Activated B cell treated with CpG ODN at 0.5 μM for 24 hours (primary cell): ENCODE measurements around the gene MAJIN. TPM values are rescaled to one million over a fixed set of nuclear protein-coding genes. Genes with fewer than 3 reads are reported as not detected.
A peak's percentile ranks its signal among the peaks of the same experiment; 100 is the strongest.

Experiments used
- ATAC-seq: fragments of 200-7000 bp; cut with Tn5 transposase; one replicate; pipeline ENCODE4 v1.10.0; 2021; ENCODE audit warnings: low read depth, mild to moderate bottlenecking, moderate library complexity
- CTCF ChIA-PET: fragments of 350-600 bp; sonication (Branson Sonifier 250); formaldehyde crosslinking; loops from one replicate; lab custom pipeline; 2021; ENCODE audit warnings: antibody characterized with exemption; lab: Charles Lee
- POLR2A ChIA-PET: fragments of 350-600 bp; sonication (Branson Sonifier 250); formaldehyde crosslinking; loops from one replicate; lab custom pipeline; 2021; ENCODE audit warnings: antibody characterized with exemption; lab: Charles Lee
- DNase-seq: peaks from one replicate; pipeline ENCODE4 v3.0.0; 2022
- H3K27ac Mint-ChIP-seq: one replicate; pipeline ENCODE4 v1.8.0; 2020; ENCODE audit warnings: mixed read lengths
- H3K27me3 Mint-ChIP-seq: one replicate; pipeline ENCODE4 v1.8.0; 2021; ENCODE audit warnings: mixed read lengths
- H3K36me3 Mint-ChIP-seq: one replicate; pipeline ENCODE4 v1.8.0; 2021; ENCODE audit warnings: low read depth, mixed read lengths
- H3K4me1 Mint-ChIP-seq: one replicate; pipeline ENCODE4 v1.8.0; 2021; ENCODE audit warnings: mixed read lengths
- H3K4me3 Mint-ChIP-seq: one replicate; pipeline ENCODE4 v1.8.0; 2020; ENCODE audit warnings: mild to moderate bottlenecking, mixed read lengths
- H3K9me3 Mint-ChIP-seq: one replicate; pipeline ENCODE4 v1.8.0; 2020; ENCODE audit warnings: mixed read lengths
- CTCF ChIP-seq: fragments of 200-600 bp; IDR thresholded peaks from one replicate; pipeline ENCODE4 v1.8.0; 2022; ENCODE audit warnings: antibody characterized with exemption, mild to moderate bottlenecking
- intact Hi-C: fragments of 100-400 bp; cut with micrococcal nuclease; formaldehyde crosslinking; loops from one replicate; pipeline ENCODE4 v1.15.1; 2024
- total RNA-seq: library from RNA; stranded (reverse); gene quantifications from 2 replicates; pipeline ENCODE4 v1.2.3, GENCODE V29; 2022

Gene MAJIN
- total RNA-seq, 1 donor from 2014 or later = 0.20 TPM

GRCh38 chr11:64998690-64999431 is 27.0 kb upstream of the MAJIN start:
- H3K36me3 Mint-ChIP-seq = no peaks in the 10 kb centered on the region
- no peaks in the 10 kb centered on the region for H3K27me3 Mint-ChIP-seq
- TF ChIP-seq CTCF = no peak
- ChIA-PET POLR2A (no interaction called here), CTCF (interaction anchor here (1.3 kb wide), 1 partner anchor 14 kb away, joined by 4 read pairs; no protein-coding TSS in a partner anchor)
- DNase-seq (no peak), ATAC-seq (no peak)
- no peak overlapping the region for H3K4me3 Mint-ChIP-seq
- H3K9me3 Mint-ChIP-seq = no peaks in the 10 kb centered on the region
- peaks cover 19% of the 10 kb centered on the region for H3K4me1 Mint-ChIP-seq
- H3K27ac Mint-ChIP-seq = no peak overlapping the region
- intact Hi-C loops = no loop called here

- H3K27me3 Mint-ChIP-seq = no peaks in the 10 kb centered on the region
- ATAC-seq (no peak), DNase-seq (no peak)
- H3K27ac Mint-ChIP-seq = peak overlapping the region; percentile 3
- ChIA-PET CTCF (interaction anchor here (3.8 kb wide), 1 partner anchor 16 kb away, joined by 12 read pairs; the partner anchor contains the start of gene ARL2), POLR2A (no interaction called here)
- TF ChIP-seq CTCF = no peak
- intact Hi-C loops = no loop called here
- H3K9me3 Mint-ChIP-seq = no peaks in the 10 kb centered on the region
- no peaks in the 10 kb centered on the region for H3K36me3 Mint-ChIP-seq
- H3K4me1 Mint-ChIP-seq = peaks cover 19% of the 10 kb centered on the region
- H3K4me3 Mint-ChIP-seq = no peak overlapping the region
These were observed 26.2 kb upstream of the MAJIN start for GRCh38 chr11:64998141-64998540.

DNA sequence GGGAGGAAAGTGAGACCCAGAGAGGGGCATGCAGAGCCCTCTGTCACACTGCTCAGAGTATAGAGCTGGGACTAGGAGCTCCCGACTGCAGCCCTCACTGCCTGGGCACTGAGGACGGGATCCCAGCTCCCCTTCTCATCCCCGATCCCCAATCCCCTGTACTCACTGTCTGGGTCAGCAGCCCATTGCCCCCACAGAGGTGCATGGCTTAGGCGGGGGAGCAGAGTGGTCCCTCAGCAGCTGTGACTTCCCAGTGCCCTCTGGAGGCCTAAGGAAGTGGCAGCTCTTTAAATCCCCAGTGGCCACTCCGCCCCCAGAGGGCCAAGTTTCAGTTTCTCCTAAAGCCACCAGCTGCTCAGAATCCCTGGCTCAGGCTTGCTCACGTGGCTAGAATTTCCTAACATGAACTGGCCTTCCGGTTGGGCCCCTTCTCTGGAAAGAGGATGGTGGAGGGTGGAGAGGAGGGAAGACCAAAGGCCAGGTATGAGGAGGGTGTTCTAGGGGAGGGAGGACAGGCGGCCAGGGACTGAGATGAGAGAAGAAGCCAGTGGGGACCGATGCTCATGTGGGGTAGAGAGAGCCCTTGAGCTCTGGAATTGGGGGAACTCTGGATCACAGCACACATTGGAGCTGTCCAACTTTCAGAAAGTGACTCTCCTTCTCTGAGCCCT is 24.9 kb upstream of the MAJIN start, which contains the start of gene BATF2:
Gene BATF2, minus strand, starts transcription at position 262 of the 671 bp plus-strand sequence. Its CDS starts 57 bp downstream, at position 205.
- H3K27ac Mint-ChIP-seq = peak within 1 kb of the TSS; percentile 66
- peaks cover 20% of the 10 kb centered on the region for H3K4me1 Mint-ChIP-seq
- ATAC-seq (peak; percentile 88), DNase-seq (peak; percentile 33)
- no peaks in the 10 kb centered on the region for H3K36me3 Mint-ChIP-seq
- no peak for TF ChIP-seq CTCF
- no peaks in the 10 kb centered on the region for H3K9me3 Mint-ChIP-seq
- H3K4me3 Mint-ChIP-seq = peak within 1 kb of the TSS; percentile 70
- intact Hi-C loops = loop anchor here (1.0 kb wide), 1 partner anchor 150 kb away; no protein-coding TSS in a partner anchor
- ChIA-PET CTCF (interaction anchor here (0.8 to 3.8 kb wide), 4 partner anchors 11 to 149 kb away, joined by 3 to 12 read pairs (median 8); partner anchors contain the start of genes ARL2 and MAJIN), POLR2A (interaction anchor here (0.5 to 1.6 kb wide), 7 partner anchors 17 to 187 kb away, joined by 3 to 9 read pairs (median 3); partner anchors contain the start of genes ARL2 and MAJIN)
- H3K27me3 Mint-ChIP-seq = no peaks in the 10 kb centered on the region

DNA sequence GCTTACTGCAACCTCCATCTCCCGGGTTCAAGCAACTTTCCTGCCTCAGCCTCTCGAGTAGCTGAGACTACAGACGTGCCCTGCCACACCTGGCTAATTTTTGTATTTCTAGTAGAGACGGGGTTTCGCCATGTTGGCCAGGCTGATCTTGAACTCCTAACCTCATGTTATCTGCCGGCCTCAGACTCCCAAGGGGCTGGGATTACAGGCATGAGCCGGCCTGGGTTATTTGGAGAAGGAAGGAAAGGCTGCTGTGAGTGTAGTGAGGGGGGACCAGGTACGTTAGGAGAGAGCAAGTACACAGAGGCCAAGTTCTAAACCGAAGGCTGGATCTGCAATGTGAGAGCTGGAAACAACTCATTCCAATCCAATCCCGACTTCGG is 24.4 kb upstream of the MAJIN start:
- CTCF ChIA-PET = interaction anchor here (0.8 to 3.8 kb wide), 4 partner anchors 10 to 148 kb away, joined by 3 to 12 read pairs (median 8); partner anchors contain the start of genes ARL2 and MAJIN
- no peak for DNase-seq
- Mint-ChIP-seq H3K4me3 (peak overlapping the region; percentile 70), H3K9me3 (no peaks in the 10 kb centered on the region), H3K4me1 (peaks cover 26% of the 10 kb centered on the region), H3K27ac (peak overlapping the region; percentile 66), H3K27me3 (no peaks in the 10 kb centered on the region), H3K36me3 (no peaks in the 10 kb centered on the region)
- POLR2A ChIA-PET = interaction anchor here (0.5 to 1.6 kb wide), 5 partner anchors 17 to 187 kb away, joined by 3 to 9 read pairs (median 3); partner anchors contain the start of gene ARL2
- intact Hi-C loops = no loop called here
- no peak for ATAC-seq
- TF ChIP-seq CTCF = no peak

DNA sequence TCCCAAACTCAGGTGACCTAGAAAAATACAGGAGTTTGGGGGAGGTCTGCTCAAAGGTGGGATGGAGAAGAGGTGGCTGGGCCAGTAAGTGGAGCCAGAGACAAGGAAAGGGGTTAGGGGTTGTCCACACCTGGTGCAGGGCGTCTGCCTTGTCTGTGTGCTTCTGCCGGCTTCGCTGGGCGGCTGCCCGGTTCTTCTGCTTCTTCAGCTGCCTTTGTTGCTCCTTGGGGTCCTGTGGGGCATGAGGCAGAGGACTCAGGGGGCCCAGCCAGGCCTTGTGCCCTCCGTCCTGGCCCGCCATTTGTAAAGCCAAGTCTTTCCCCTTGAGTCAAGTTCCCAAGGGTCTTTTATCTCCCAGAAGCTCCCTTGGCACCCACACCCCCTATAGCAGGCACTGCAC is 22.4 kb upstream of the MAJIN start:
- CTCF ChIA-PET = interaction anchor here (3.8 kb wide), 1 partner anchor 20 kb away, joined by 12 read pairs; the partner anchor contains the start of gene ARL2
- H3K9me3 Mint-ChIP-seq = no peaks in the 10 kb centered on the region
- H3K4me1 Mint-ChIP-seq = peaks cover 46% of the 10 kb centered on the region
- ATAC-seq = no peak
- H3K4me3 Mint-ChIP-seq = no peak overlapping the region
- POLR2A ChIA-PET = no interaction called here
- DNase-seq = no peak
- H3K36me3 Mint-ChIP-seq = no peaks in the 10 kb centered on the region
- no peak overlapping the region for H3K27ac Mint-ChIP-seq
- TF ChIP-seq CTCF = no peak
- no peaks in the 10 kb centered on the region for H3K27me3 Mint-ChIP-seq
- intact Hi-C loops = no loop called here
